Small intestine (tissue), 7 donors: Measurements from ENCODE around the gene DOCK9. TPM values are rescaled to one million over a fixed set of nuclear protein-coding genes. Genes with fewer than 3 reads are reported as not detected.
"Not testable (repeated sequence)": the region's sequence is repeated elsewhere in the genome, so short reads cannot be mapped to it uniquely, and the experiment has no call there.

ENCODE experiments used
- DNase-seq, 2 donors: peaks; one replicate each; pipeline versions ENCODE4 v3.0.0 to v3.0.0-alpha.2; 2013
- FAIRE-seq: peaks from 2 replicates; lab custom pipeline; 2012; peaks lifted over from hg19 to GRCh38; lab: Jason Lieb, UNC
- H3K27ac ChIP-seq, 3 donors: one replicate each; pipeline ENCODE4 v1.5.1; 2013; ENCODE audit warnings: low read length in 2 of 3, mild to moderate bottlenecking in 2 of 3, control low read depth in 1 of 3, inconsistent platforms in 1 of 3, low read depth in 1 of 3, moderate library complexity in 1 of 3
- H3K27me3 ChIP-seq, 3 donors: one replicate each; pipeline ENCODE4 v1.6.1; 2013; ENCODE audit warnings: low read length in 3 of 3, inconsistent platforms in 1 of 3; ENCODE audit not compliant: control insufficient read depth in 3 of 3, insufficient read depth in 3 of 3
- H3K36me3 ChIP-seq, 3 donors: one replicate each; pipeline ENCODE4 v1.6.1; 2013; ENCODE audit warnings: low read length in 3 of 3, inconsistent platforms in 1 of 3, low read depth in 1 of 3, mild to moderate bottlenecking in 1 of 3, moderate library complexity in 1 of 3; ENCODE audit not compliant: control insufficient read depth in 3 of 3, insufficient read depth in 2 of 3
- H3K4me1 ChIP-seq, 3 donors: one replicate each; pipeline ENCODE4 v1.6.1; 2013; ENCODE audit warnings: low read length in 2 of 3, inconsistent platforms in 1 of 3, low read depth in 1 of 3, mild to moderate bottlenecking in 1 of 3, moderate library complexity in 1 of 3; ENCODE audit not compliant: control insufficient read depth in 3 of 3, insufficient read depth in 2 of 3
- H3K4me3 ChIP-seq, 3 donors: one replicate each; pipeline ENCODE4 v1.5.1; 2013; ENCODE audit warnings: low read length in 3 of 3, control low read depth in 1 of 3, inconsistent platforms in 1 of 3, low read depth in 1 of 3, mild to moderate bottlenecking in 1 of 3, moderate library complexity in 1 of 3
- H3K9me3 ChIP-seq, 2 donors: one replicate each; pipeline ENCODE4 v1.6.1; 2013; ENCODE audit warnings: low read depth in 1 of 2, low read length in 1 of 2; ENCODE audit not compliant: control insufficient read depth in 2 of 2, insufficient read depth in 1 of 2
- WGBS, 3 donors: extraction: QIAGEN DNeasy Blood & Tissue Kit; methylation state at CpG; one replicate each; pipeline ENCODE4 v1.1.7; 2013; 5-methylcytosine and 5-hydroxymethylcytosine counted together
- polyA plus RNA-seq, 4 donors: library from polyadenylated mRNA; stranded (reverse) in 3 of 4; unstranded in 1 of 4; fragments of 200-250 nt in 3 of 4; fragments of 120-200 nt in 1 of 4; gene quantifications; one replicate each; pipeline versions ENCODE4 v1.2.1 to v1.2.3, GENCODE V29; 2013
- donor health status: healthy with polysubstance abuse.
- donor health status: control.
- donor health status: control.
- donor health status: Bipolar disorder and iron deficiency.
- donor health status: healthy.

Gene DOCK9
- polyA plus RNA-seq, 4 donors = 18.6 to 84.3 (median 37.0) TPM

GRCh38 chr13:98761126-98761985 is 216.5 kb downstream of the DOCK9 start:
- H3K9me3 ChIP-seq = no peaks in the 10 kb centered on the region
- H3K36me3 ChIP-seq = no peaks in the 10 kb centered on the region
- H3K27me3 ChIP-seq = no peaks in the 10 kb centered on the region
- 56 to 60% (median 58%) methylated on average over 15 of the region's 15 CpGs for WGBS, 3 donors
- no peak for FAIRE-seq
- peak overlapping the region in 1 of 3 donors; percentile 11 for H3K4me3 ChIP-seq
- peaks cover 0 to 40% (median 0%) of the 10 kb centered on the region in 3 donors for H3K4me1 ChIP-seq
- H3K27ac ChIP-seq = peak overlapping the region in 2 of 3 donors; percentile 22 to 74
- peak; percentile 85 for DNase-seq

GRCh38 chr13:98755729-98756128 is 222.1 kb downstream of the DOCK9 start:
- FAIRE-seq (no peak), DNase-seq (peak; percentile 63 to 78)
- peaks cover 0 to 15% (median 11%) of the 10 kb centered on the region in 3 donors for H3K27me3 ChIP-seq
- no peak overlapping the region for H3K4me3 ChIP-seq
- H3K9me3 ChIP-seq = no peaks in the 10 kb centered on the region
- H3K4me1 ChIP-seq = peaks cover 0 to 18% (median 0%) of the 10 kb centered on the region in 3 donors
- H3K27ac ChIP-seq = peak overlapping the region in 2 of 3 donors; percentile 62 to 79
- WGBS, 3 donors = 32 to 63% (median 46%) methylated on average over 9 of the region's 9 CpGs
- H3K36me3 ChIP-seq = peaks cover 0 to 2% (median 0%) of the 10 kb centered on the region in 3 donors

- Histone ChIP-seq H3K36me3 (peaks cover 0 to 5% (median 0%) of the 10 kb centered on the region in 3 donors), H3K4me1 (peaks cover 0 to 22% (median 0%) of the 10 kb centered on the region in 3 donors), H3K4me3 (no peak overlapping the region), H3K27ac (peak overlapping the region in 2 of 3 donors; percentile 62 to 79), H3K27me3 (peaks cover 0 to 15% (median 11%) of the 10 kb centered on the region in 3 donors), H3K9me3 (no peaks in the 10 kb centered on the region)
- no peak for FAIRE-seq
- WGBS, 3 donors = 70 to 72% (median 70%) methylated on average over 2 of the region's 2 CpGs
- DNase-seq = no peak
Measured at GRCh38 chr13:98755116-98755515, 222.7 kb downstream of the DOCK9 start.

- H3K9me3 ChIP-seq, H3K4me3 ChIP-seq, H3K27ac ChIP-seq, FAIRE-seq, H3K36me3 ChIP-seq, DNase-seq: not testable (repeated sequence)
- 91 to 93% (median 92%) methylated on average over 4 of the region's 4 CpGs for WGBS, 3 donors
- peaks cover 0 to 22% (median 0%) of the 10 kb centered on the region in 3 donors for H3K4me1 ChIP-seq
- peaks cover 0 to 15% (median 11%) of the 10 kb centered on the region in 3 donors for H3K27me3 ChIP-seq
Measured at GRCh38 chr13:98754468-98754867, 223.4 kb downstream of the DOCK9 start.

- peak; percentile 72 to 87 for DNase-seq
- H3K4me1 ChIP-seq = peaks cover 0 to 33% (median 0%) of the 10 kb centered on the region in 3 donors
- peak within 1 kb of the TSS; percentile 60 to 95 (median 87) for H3K27ac ChIP-seq
- H3K27me3 ChIP-seq = peaks cover 0 to 15% (median 11%) of the 10 kb centered on the region in 3 donors
- H3K4me3 ChIP-seq = peak within 1 kb of the TSS in 2 of 3 donors; percentile 85 to 95
- no peaks in the 10 kb centered on the region for H3K9me3 ChIP-seq
- 8 to 14% (median 8%) methylated on average over 29 to 59 of the region's 59 CpGs for WGBS, 3 donors
- peaks cover 0 to 20% (median 2%) of the 10 kb centered on the region in 3 donors for H3K36me3 ChIP-seq
- no peak for FAIRE-seq
Measured at GRCh38 chr13:98752467-98753290, 225.2 kb downstream of the DOCK9 start, which contains the start of gene SLC15A1. SLC15A1 (minus strand) TSS chr13:98752672; CDS start chr13:98752598, 74 bp downstream.

GRCh38 chr13:98751861-98752466 is 225.9 kb downstream of the DOCK9 start:
- peaks cover 0 to 20% (median 2%) of the 10 kb centered on the region in 3 donors for H3K36me3 ChIP-seq
- FAIRE-seq (no peak), DNase-seq (peak in 1 of 2 donors; percentile 64)
- H3K27me3 ChIP-seq = peaks cover 0 to 15% (median 11%) of the 10 kb centered on the region in 3 donors
- H3K4me1 ChIP-seq = peaks cover 0 to 39% (median 0%) of the 10 kb centered on the region in 3 donors
- no peaks in the 10 kb centered on the region for H3K9me3 ChIP-seq
- 1 to 4% (median 3%) methylated on average over 24 to 36 of the region's 36 CpGs for WGBS, 3 donors
- H3K4me3 ChIP-seq = peak overlapping the region in 2 of 3 donors; percentile 85 to 95
- peak overlapping the region; percentile 60 to 95 (median 87) for H3K27ac ChIP-seq

- peak; percentile 82 to 86 for DNase-seq
- Histone ChIP-seq H3K27ac (peak overlapping the region; percentile 60 to 95 (median 87)), H3K4me3 (peak overlapping the region in 2 of 3 donors; percentile 85 to 95), H3K36me3 (peaks cover 0 to 23% (median 2%) of the 10 kb centered on the region in 3 donors), H3K27me3 (peaks cover 0 to 15% (median 11%) of the 10 kb centered on the region in 3 donors), H3K4me1 (peaks cover 0 to 41% (median 0%) of the 10 kb centered on the region in 3 donors), H3K9me3 (no peaks in the 10 kb centered on the region)
- FAIRE-seq = no peak
- WGBS, 3 donors = 9 to 42% (median 21%) methylated on average over 8 of the region's 8 CpGs
Measured at GRCh38 chr13:98751367-98751782, 226.5 kb downstream of the DOCK9 start.
